GM12872 (cell line): ENCODE data around the gene TMEM198.

Experiments used
- TF ChIP-seq, protein P1 (sequence below): IDR thresholded peaks from 3 replicates; pipeline ENCODE4 v1.5.1; 2011; ENCODE audit warnings: low read depth, mild to moderate bottlenecking, low read length, moderate library complexity; ENCODE audit not compliant: insufficient read depth

The TMEM198 gene

GRCh38 chr2:219557320-219557719, 13.5 kb downstream of the TMEM198 start:
- TF ChIP-seq, protein P1, sequence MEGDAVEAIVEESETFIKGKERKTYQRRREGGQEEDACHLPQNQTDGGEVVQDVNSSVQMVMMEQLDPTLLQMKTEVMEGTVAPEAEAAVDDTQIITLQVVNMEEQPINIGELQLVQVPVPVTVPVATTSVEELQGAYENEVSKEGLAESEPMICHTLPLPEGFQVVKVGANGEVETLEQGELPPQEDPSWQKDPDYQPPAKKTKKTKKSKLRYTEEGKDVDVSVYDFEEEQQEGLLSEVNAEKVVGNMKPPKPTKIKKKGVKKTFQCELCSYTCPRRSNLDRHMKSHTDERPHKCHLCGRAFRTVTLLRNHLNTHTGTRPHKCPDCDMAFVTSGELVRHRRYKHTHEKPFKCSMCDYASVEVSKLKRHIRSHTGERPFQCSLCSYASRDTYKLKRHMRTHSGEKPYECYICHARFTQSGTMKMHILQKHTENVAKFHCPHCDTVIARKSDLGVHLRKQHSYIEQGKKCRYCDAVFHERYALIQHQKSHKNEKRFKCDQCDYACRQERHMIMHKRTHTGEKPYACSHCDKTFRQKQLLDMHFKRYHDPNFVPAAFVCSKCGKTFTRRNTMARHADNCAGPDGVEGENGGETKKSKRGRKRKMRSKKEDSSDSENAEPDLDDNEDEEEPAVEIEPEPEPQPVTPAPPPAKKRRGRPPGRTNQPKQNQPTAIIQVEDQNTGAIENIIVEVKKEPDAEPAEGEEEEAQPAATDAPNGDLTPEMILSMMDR, result no peak

- TF ChIP-seq, protein P1, result no peak
These were observed 14.3 kb downstream of the TMEM198 start for GRCh38 chr2:219557791-219558785.

DNA sequence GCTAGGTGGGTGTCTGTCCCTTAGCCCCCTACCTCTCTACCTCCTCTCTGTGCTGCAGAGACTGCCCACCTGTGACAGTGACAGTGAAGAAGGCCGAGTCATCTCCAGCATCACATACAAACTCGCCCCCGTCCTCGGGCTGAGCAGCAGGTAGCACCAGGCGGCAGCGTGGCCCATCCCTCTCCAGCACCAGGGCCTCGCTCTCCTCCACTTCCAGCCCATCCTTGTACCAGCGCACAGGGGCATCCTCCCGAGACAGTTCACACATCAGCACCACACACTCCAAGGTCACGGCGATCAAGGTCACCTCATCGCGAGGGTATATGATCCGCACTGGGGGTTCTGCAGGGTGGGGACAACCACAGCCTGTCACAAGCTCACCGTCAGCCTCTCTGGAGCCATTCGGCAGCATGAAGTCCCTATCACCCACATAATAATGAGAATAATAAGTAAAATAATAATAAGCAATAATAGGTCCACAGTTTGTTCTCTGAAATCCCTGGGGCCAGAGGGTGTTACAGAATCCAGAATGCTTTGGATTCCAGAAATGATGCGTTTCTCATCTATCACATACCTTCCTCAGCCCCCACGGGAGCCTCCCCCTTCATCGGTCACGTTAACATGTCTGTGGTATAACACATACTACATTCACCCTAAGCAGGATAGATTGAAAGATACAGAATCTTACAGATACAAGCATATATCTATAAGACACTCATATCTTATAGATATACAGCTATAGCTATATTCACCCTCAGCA, 15.5 kb downstream of the TMEM198 start:
- TF ChIP-seq, protein P1, result no peak

DNA sequence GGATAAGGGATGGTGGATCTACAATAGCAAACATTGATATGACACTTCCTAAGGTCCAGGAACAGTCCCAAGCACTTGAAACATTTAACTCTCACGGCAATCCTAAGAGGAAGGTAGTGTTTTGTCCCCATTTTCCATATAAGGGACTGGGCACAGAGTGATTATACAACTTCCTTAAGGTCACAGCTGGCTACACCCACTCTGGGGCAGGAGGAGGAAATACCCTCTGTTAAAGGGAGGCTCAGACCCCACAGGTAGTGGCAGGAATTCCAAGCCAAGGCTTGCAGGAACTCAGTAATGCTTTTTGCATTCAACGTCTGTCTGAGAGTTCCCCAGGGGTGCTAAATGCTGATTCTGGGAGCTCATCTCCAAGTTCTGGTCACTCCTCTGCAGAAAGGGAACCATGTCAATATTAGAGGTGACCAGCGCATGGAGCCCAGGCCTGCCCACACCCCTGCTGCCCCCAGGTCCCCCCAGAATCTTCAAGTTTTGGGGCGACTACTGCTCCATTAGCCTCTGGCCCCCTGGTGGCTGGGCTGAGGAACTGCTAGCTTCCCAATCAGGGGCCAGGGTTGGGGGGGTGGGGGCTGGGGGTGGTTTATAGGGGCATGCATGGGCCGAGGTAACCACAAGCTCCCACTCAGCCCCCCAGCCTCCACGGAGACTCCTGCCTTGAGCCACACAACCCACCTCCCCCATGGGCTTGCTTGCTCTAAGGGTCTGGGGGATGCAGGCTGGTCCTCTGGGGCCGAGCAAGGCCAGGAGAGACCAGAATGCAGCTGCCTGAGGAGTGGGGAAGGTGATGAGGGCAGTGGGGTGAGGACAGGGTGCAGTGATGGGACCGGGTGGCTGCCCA, 16.4 kb downstream of the TMEM198 start:
- TF ChIP-seq, protein P1, result peak; percentile 75

- TF ChIP-seq, protein P1, result no peak
These were observed 17.0 kb downstream of the TMEM198 start for GRCh38 chr2:219560893-219561178.

DNA sequence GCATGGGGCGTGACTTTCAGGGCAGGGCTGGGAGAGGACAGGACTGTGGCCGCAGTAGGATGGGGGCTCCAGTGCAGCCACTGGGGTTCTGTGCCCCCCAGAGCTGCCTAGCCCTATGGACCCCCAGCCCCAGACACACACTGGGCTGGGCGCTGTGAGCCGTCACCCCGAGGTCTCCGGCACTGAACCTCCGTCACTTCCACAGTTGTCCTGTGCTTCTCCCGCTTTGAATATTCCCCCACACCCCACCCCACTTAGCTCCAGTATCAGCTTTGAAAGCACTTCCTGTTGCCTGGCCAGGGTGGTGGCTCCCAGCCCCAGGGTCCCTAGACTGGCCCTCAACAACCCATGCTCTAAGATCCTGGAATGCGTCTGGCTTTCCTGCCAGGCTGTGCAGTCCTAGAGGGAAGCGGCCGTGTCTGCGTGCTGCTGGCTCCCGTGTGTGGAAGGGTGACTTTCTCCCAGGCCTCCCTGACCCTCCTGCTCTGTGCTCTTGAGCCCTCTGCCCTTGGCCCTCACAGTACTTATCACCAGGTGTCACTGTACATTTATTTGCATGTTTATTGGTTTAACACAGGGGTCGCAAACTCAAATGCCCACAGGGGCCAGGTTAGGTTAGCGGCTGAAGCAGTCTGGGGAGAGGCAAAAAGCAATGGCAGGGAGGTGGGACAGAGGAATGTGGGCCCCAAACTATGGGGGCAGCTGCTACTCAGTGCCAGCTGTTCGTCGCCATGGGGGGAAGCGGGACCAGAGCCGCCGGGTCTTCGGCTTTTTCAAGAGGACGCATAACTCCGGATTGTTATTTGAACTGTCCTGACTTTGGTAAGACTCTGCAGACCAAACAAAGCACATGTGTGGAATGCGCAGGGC, 17.6 kb downstream of the TMEM198 start:
- TF ChIP-seq, protein P1, result 0 out of 3 replicates have a peak, but pooled peaks have one; percentile 3
